KOPT-K1 (cell line): ENCODE measurements around the gene NEK6.
"Not testable (repeated sequence)": the region's sequence is repeated elsewhere in the genome, so short reads cannot be mapped to it uniquely, and the experiment has no call there.

ENCODE experiments used
- H3K27ac ChIP-seq: fragments of 200-600 bp; sonication (generic); 2 replicates; pipeline ENCODE4 v1.5.1; 2016; ENCODE audit warnings: antibody characterized with exemption, mild to moderate bottlenecking, low read depth, low read length; ENCODE audit not compliant: poor library complexity, severe bottlenecking
- H3K36me3 ChIP-seq: fragments of 200-600 bp; sonication (generic); 2 replicates; pipeline ENCODE4 v1.5.1; 2017; ENCODE audit warnings: antibody characterized with exemption, mild to moderate bottlenecking, low read length, moderate library complexity; ENCODE audit not compliant: insufficient read depth
- H3K9me3 ChIP-seq: fragments of 200-600 bp; sonication (generic); 2 replicates; pipeline ENCODE4 v1.5.1; 2017; ENCODE audit warnings: antibody characterized with exemption, low read length, mild to moderate bottlenecking; ENCODE audit not compliant: insufficient read depth, poor library complexity, severe bottlenecking

NEK6 gene

DNA sequence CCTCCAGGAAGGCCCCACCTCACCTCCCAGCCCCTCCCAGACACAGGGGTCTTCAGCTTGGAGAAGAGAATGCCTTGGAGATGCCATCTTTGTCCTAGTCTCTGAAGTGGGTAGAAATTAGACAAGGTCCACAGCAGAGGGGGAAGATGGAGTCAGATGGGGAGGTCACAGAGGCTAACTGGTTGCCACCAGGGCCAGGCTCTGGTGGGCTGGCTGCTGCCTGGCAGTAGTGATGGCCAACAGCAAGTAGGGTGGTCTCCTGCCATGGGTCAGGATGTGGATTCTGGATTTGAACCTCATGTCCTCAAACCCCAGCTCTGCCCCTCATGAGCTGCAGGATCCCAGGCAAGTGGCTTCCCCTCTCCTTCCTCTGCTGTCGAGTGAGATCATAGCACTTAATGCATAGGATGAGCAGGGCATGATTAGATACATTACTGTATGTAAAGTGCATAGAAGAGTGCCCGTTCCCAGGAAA lies 38.7 kb upstream of the NEK6 start:
- no peaks in the 10 kb centered on the region for H3K9me3 ChIP-seq
- H3K36me3 ChIP-seq: no peaks in the 10 kb centered on the region
- peak overlapping the region; percentile 80 for H3K27ac ChIP-seq

DNA sequence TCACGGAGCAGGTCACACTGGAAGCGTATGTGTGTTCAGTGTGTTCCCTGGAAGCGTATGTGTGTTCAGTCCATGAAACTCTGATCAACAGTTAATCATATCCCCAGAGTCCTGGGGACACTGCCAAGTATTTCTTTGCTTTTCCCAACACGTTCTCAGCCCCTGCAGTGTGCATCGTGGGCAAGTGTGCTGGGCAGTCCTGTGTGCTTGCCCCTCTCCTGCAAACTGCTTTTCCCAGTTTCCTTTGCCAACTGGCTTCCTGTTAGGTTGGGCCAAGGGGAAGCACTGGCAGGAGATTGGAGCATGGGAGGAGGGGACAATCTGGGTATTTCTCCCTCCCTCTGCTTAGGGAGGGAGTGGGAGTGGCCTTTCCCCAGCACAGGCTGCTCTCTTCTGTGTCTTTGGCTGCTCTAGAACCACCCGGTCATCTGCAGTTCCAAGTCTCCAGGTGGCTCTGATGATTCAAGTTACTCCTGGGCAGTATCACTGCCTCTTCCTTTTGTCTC lies 36.8 kb upstream of the NEK6 start:
- no peaks in the 10 kb centered on the region for H3K36me3 ChIP-seq
- peak overlapping the region; percentile 24 for H3K27ac ChIP-seq
- no peaks in the 10 kb centered on the region for H3K9me3 ChIP-seq

DNA sequence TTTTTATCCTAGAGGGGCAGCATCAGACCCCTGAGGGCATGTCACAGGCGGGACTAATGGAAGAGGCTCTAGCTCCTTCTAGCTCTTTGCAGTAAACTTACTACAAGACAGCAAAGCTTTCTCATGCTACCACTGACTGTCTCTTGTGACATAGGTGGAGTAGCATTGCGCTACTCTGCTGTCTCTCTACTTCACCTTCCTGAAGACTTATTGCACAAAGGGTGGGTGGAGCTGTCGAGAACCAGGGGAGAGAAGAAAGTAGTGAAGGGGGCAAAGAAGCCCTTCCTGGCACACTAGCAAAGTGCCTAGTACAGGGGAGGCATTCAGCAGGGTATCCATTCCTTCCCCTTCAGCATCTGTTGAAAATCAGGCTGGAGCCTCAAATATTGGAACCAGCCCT lies 36.1 kb upstream of the NEK6 start:
- Histone ChIP-seq H3K9me3 (no peaks in the 10 kb centered on the region), H3K27ac (no peak overlapping the region), H3K36me3 (no peaks in the 10 kb centered on the region)

DNA sequence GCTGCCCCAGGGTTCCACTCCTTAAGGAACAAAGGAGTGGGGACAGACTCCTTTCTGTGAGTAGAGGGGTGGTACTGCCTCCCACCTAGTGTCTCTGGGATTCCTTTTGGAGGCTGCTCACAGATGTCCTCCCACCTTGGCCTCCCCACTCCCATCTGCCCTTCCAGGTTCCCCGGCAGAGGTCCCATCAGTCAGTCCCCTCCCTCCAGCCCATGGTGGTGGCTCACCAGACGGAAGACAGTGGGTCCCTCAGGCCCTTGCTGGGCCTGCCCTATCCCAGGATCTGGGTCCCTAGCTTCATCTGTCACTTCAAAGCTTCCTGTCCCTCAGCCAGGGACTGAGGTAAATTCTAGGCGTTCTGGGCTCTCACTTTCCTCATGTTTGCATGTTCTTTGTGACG lies 35.6 kb upstream of the NEK6 start:
- H3K9me3 ChIP-seq: no peaks in the 10 kb centered on the region
- H3K27ac ChIP-seq: no peak overlapping the region

DNA sequence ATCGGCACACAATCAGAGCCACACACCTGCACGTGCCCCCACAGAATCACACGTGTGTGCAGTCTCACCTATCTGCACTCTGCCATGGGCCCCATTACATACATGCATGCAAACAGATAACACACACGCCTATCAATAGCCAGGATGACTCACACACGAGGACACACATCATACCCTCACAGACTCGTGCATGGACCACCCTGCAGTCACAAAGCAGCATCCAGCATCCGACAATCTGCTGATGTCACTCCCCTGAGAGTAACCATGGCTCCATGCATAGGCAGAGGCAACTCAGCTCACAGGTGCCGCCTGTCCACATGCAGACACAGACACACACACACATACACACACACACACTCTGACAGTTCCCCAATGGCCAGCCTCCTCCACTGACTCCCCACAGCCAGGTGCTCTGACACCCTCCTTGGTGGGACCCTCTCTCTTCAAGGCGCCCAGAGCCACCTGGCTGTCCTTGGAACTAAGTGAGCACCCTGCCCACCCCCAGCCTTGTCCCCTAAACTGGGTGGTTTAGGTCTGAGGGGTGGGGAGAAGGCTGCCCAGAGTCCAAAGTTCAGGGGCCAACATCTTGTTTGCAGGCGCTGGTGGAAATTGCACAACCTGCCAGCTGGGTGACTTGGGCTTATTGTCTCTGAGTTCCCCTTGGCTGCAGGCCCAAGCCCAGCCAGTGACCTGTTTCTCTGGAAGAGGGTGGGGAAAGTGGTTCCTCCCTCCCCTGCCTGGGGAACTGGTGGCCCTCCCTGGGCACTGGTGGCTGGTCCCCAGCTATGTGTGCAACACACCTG lies 34.6 kb upstream of the NEK6 start:
- H3K9me3 ChIP-seq: no peaks in the 10 kb centered on the region
- no peak overlapping the region for H3K27ac ChIP-seq
- no peaks in the 10 kb centered on the region for H3K36me3 ChIP-seq

More for the DNA sequence above, 35.6 kb upstream of the NEK6 start:
- H3K36me3 ChIP-seq: no peaks in the 10 kb centered on the region

DNA sequence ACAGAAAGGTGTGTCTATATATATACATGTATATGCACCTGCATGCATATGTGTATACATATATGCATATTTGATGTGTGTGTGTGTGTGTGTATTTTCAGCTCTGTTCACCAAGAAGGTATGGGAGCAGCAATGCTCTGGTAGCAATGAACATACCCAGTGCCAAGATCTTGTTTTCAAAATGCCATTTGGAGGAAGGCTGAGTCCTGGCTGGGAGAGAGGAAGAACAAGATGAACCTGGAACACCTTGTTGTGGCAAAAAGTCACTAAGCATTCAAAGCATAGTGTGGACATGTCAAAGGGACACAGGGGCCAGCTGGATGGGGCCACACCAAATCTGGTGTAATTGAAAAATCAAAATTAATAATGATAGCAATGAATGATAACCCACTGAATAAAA lies 31.8 kb upstream of the NEK6 start:
- H3K27ac ChIP-seq: no peak overlapping the region
- H3K36me3 ChIP-seq: no peaks in the 10 kb centered on the region
- H3K9me3 ChIP-seq: no peaks in the 10 kb centered on the region

DNA sequence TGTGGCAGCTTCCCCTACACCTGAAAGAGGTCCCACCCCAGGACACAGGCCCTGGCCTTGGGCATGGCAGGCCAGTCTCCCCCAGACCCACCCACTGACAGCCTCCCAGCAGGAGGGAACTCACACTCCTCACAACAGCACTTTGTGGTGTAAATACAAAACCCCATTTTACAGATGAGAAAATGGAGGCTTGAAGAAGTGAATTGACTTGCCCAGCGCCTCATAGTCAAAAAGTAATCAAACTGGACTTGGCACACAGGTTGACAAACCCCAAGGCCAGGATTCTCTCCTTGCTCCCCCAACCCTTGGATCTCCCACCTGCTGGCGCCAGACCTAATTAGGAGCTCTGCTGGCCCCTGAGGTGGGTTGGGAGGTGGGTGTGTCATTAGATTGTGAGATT lies 29.2 kb upstream of the NEK6 start:
- H3K27ac ChIP-seq: no peak overlapping the region
- H3K36me3 ChIP-seq: no peaks in the 10 kb centered on the region
- H3K9me3 ChIP-seq: no peaks in the 10 kb centered on the region

DNA sequence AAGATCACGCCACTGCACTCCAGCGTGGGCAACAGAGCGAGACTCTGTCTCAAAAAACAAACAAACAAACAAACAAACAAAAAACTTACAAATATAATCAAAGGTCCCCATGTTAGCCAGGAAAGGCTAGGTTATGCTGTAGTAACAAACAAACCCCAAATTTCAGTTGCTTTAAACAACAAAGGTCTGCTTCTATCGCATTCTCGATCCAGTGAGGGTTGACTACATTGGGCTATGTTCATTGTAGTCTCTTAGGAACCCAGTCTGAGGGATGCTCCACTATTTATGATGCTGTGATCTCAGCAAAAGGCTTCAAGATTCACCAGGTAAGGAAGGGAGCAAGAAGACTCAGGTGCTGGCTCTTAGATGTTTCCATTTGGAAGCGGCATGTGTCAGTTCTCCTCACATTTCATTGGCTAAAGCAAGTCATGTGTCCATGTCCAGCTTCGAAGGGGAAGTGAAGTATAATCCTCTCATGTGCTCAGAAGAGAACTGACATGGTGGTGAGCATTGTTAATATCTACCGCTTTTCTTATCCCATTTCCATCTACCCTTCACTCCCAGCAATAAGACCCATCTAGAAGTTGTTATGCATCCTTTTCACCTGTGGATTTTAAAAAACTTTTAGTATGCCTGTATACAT lies 26.5 kb upstream of the NEK6 start:
- Histone ChIP-seq H3K9me3 (no peaks in the 10 kb centered on the region), H3K36me3 (no peaks in the 10 kb centered on the region), H3K27ac (no peak overlapping the region)

DNA sequence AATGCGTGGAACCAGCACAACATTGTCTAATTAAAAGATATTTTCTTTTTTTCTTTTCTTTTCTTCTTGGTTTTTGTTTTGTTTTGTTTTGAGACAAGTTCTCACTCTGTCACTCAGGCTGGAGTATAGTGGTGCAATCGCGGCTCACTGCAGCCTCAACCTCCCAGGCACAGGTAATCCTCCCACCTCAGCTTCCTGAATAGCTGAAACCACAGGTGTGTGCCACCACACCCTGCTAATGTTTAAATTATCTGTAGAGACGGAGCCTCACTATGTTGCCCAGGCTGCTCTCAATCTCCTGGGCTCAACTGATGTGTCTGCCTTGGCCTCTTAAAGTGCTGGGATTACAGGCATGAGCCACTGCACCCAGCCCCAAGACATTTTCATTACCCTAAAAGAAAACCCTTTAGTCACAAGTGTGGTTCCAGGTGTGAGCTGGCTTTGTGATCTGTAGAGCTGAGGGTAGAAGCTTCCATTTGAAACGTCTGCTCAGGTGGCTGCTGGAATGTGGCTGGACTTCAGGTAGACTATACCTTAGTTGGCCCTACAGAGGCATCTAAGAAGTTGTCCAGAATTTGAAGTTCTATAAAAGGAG lies 19.1 kb upstream of the NEK6 start:
- no peaks in the 10 kb centered on the region for H3K9me3 ChIP-seq
- no peak overlapping the region for H3K27ac ChIP-seq
- H3K36me3 ChIP-seq: no peaks in the 10 kb centered on the region

DNA sequence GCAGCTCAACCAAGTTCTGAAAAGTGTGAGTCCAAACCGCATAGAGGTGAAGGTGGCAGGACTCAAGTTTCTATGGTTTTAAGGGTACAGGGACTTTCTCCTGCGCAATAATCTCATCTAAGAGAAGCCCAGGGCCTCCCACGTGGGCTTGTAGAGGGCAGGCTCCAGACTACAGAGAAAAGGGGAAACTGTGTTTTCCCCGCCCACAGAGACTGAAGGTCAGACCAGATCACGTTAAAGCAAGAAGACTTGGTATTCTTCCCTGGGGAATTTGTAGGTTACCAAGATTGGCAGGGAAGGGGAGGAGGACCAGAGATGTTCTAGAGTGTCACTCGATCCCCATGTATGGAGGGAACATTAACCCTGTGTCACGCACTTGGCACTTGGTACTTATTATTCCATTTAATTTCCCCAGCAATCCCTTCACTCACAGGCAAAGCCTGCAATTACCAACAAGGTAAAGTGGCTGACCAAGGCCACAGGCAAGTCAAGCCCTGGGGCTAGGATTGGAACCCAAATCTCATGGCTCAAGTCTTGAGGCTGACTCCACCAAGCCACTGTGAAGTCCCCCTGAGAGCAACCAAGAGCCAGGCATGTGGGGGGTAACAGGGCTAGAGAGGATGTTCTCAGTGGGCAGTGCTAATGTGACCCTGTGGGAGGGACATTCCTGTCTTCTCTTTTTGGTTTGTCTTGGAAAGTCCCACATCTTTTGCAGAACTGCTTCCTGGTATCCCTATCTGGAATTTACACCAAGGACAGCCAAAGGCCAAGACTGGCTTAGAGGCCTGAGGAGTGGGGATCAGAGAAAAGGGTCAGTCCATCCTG lies 18.3 kb upstream of the NEK6 start:
- H3K9me3 ChIP-seq: no peaks in the 10 kb centered on the region
- no peaks in the 10 kb centered on the region for H3K36me3 ChIP-seq
- no peak overlapping the region for H3K27ac ChIP-seq

DNA sequence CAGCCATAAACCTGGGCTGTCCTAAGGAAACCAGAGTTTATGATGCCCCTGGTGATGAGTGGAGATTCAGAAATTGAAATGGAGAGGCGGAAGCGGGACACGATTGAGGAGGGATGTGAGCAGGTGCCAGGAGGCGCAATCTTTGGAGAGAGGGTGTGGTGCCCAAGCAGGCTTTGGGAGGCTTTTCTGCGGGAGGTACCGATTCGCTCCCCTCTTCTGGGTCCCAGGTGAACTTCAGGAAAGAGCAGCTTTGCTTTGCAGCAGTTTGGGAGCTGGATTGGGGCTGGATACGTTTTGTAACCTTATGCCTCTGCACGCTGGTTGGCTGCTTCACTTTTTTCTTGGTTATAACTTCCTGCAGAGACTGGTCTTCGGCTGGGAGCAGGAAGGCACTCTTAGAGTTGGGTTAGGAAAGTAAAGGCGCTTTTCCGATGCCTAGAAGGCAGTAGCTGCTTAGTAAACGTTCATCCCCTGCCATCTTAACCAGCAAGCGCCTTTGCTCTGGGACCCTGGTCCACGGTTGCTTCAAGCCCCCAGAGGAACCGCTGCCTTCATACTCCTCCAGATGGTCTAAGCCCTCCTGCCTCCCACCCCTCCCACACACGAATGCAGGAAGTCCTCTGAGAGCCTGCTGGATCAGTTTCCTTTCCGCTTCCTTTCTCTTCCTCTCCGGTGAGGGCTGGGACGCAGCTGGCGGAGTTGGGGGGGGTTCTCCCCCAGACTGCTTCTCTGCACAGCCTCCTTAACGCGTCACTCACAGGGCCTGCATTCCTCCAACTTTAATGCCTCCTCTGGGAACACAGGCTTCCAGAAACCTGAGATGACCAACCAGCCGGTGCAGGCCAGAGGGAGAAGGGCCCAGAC lies 15.2 kb upstream of the NEK6 start:
- Histone ChIP-seq H3K9me3 (no peaks in the 10 kb centered on the region), H3K27ac (no peak overlapping the region), H3K36me3 (no peaks in the 10 kb centered on the region)

DNA sequence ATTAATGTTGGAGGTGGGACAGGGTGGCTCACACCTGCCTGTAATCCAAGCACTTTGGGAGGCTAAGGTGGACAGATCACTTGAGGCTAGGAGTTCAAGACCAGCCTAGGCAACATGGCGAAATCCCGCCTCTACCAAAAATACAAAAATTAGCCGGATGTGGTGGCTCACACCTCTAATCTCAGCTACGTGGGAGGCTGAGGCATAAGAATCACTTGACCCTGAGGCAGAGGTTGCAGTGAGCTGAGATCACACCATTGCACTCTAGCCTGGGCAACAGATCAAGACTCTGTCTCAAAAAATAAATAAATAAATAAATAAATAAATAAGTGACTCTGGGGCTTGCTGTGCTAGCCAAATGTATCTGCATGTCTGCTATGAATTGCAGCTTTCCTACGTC lies 10.4 kb upstream of the NEK6 start:
- not testable (repeated sequence) for H3K27ac ChIP-seq, H3K9me3 ChIP-seq

DNA sequence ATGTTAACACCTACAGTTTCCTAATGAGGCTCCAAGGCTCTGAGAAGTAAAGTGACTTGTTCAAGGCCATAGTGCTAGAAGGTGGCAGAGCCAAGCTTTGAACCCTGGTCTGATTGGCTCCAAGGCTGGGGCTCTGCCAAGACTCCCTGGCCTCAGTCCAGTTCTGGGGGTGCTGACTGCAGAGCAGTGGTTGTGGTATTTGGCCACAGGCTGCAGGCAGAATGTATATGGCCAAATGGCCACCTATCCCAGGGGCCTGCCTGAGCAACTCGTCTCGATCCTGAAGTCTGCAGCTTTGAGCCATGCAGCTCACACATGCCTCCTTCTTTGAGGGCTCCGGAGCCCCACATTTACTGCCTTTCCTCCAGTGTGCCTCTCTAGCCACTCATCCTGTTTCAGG lies 9.7 kb upstream of the NEK6 start:
- Histone ChIP-seq H3K36me3 (no peaks in the 10 kb centered on the region), H3K27ac (no peak overlapping the region)

More for the DNA sequence above, 10.4 kb upstream of the NEK6 start:
- H3K36me3 ChIP-seq: not testable (repeated sequence)

DNA sequence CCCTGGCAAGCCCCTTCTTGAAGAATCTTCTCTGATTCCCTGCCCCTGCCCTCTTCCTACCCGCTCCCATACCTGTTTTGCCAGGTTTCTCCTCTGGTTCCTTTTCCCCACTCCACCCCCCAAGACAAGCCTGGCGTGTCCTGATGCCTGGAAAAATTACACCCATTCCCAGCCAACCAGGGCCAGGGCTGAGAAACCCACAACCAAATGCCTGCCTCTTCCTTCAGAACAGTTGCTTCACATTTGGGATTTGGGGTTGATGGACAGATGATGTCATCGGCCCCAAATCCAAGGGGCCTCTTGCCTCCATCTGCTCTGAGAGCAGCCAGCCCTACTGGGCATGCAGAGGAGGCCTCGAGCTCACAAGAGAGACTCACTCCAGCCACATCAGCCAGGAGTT lies 8.8 kb upstream of the NEK6 start:
- Histone ChIP-seq H3K9me3 (no peaks in the 10 kb centered on the region), H3K36me3 (no peaks in the 10 kb centered on the region), H3K27ac (no peak overlapping the region)

More for the DNA sequence above, 9.7 kb upstream of the NEK6 start:
- H3K9me3 ChIP-seq: no peaks in the 10 kb centered on the region
